Prostate gland (tissue), 2 donors: Measurements from ENCODE around the gene KRTAP10-10. TPM values are rescaled to one million over a fixed set of nuclear protein-coding genes. Genes with fewer than 3 reads are reported as not detected.
"Not testable (repeated sequence)": the region's sequence is repeated elsewhere in the genome, so short reads cannot be mapped to it uniquely, and the experiment has no call there.

ENCODE experiments used
- DNase-seq: peaks from one replicate; pipeline ENCODE4 v3.0.0-alpha.2; 2019; ENCODE audit warnings: low spot score
- H3K27ac ChIP-seq, 2 donors: fragments of 200-600 bp; sonication (generic); 2 replicates each; pipeline ENCODE4 v1.5.1; 2017 to 2019
- H3K27me3 ChIP-seq: fragments of 200-600 bp; sonication (generic); replicated peaks from 2 replicates; pipeline ENCODE4 v1.5.1; 2019; ENCODE audit not compliant: insufficient read depth
- H3K36me3 ChIP-seq, 2 donors: fragments of 200-600 bp; sonication (generic); 1 replicate in 1 of 2; 2 replicates in 1 of 2; pipeline versions ENCODE4 v1.5.1 to v1.8.1; 2017 to 2019
- H3K4me1 ChIP-seq: fragments of 200-600 bp; sonication (generic); replicated peaks from 2 replicates; pipeline ENCODE4 v1.5.1; 2019
- H3K4me3 ChIP-seq, 2 donors: fragments of 200-600 bp; sonication (generic); 2 replicates each; pipeline ENCODE4 v1.5.1; 2017 to 2019
- H3K9me3 ChIP-seq: fragments of 200-600 bp; sonication (generic); 2 replicates; pipeline ENCODE4 v1.5.1; 2017
- CTCF ChIP-seq, 4 experiments: fragments of 200-600 bp in 2 of 4; fragments of 450-650 bp in 2 of 4; sonication (generic) in 2 of 4; IDR thresholded peaks; 1 replicate in 3 of 4; 2 replicates in 1 of 4; pipeline ENCODE4 v1.5.1; 2016 to 2019; ENCODE audit warnings: antibody characterized with exemption in 4 of 4, mild to moderate bottlenecking in 2 of 4, moderate library complexity in 2 of 4
- POLR2A ChIP-seq: fragments of 450-650 bp; IDR thresholded peaks from one replicate; pipeline ENCODE4 v1.6.1; 2016; ENCODE audit warnings: antibody characterized with exemption, mild to moderate bottlenecking
- POLR2AphosphoS5 ChIP-seq: sonication (generic); formaldehyde crosslinking; IDR thresholded peaks from one replicate; pipeline ENCODE4 v1.6.1; 2017; ENCODE audit warnings: antibody characterized with exemption
- WGBS: methylation state at CpG from one replicate; pipeline ENCODE4 v1.1.5; 2018; 5-methylcytosine and 5-hydroxymethylcytosine counted together
- intact Hi-C: fragments of 100-400 bp; cut with DNase I; formaldehyde crosslinking; loops from one replicate; pipeline ENCODE4 v1.14.2; 2022
- total RNA-seq, 2 donors: library from RNA; depleted of rRNA; stranded (reverse); fragments of >200 nt; gene quantifications; one replicate each; pipeline ENCODE4 v1.1.0, GENCODE V29; 2016

The KRTAP10-10 gene
- total RNA-seq, 2 donors from 2014 or later = not detected

- intact Hi-C loops = no loop called here
- WGBS = 23% methylated on average over 1 of the region's 1 CpG
- H3K27me3 ChIP-seq = no peaks in the 10 kb centered on the region
- no peaks in the 10 kb centered on the region for H3K36me3 ChIP-seq
- H3K4me3 ChIP-seq = no peak overlapping the region
- H3K27ac ChIP-seq = no peak overlapping the region
- no peak for DNase-seq
- TF ChIP-seq POLR2A = no peak
- H3K4me1 ChIP-seq = no peaks in the 10 kb centered on the region
- no peaks in the 10 kb centered on the region for H3K9me3 ChIP-seq
Observed at GRCh38 chr21:44656868-44657267, 19.7 kb downstream of the KRTAP10-10 start.

- Histone ChIP-seq H3K27me3 (no peaks in the 10 kb centered on the region), H3K9me3 (no peaks in the 10 kb centered on the region), H3K4me3 (no peak within 1 kb of the TSS), H3K4me1 (no peaks in the 10 kb centered on the region), H3K36me3 (no peaks in the 10 kb centered on the region), H3K27ac (no peak within 1 kb of the TSS)
- intact Hi-C loops = no loop called here
- WGBS = 74% methylated on average over 26 of the region's 26 CpGs
- no peak for DNase-seq
- TF ChIP-seq POLR2AphosphoS5 (peak; percentile 15), POLR2A (no peak)
Observed at GRCh38 chr21:44657635-44658540, 20.7 kb downstream of the KRTAP10-10 start, which contains the start of gene KRTAP12-3. Gene KRTAP12-3, plus strand, starts transcription at chr21:44657932. Its CDS starts 48 bp downstream, at chr21:44657980.

- Histone ChIP-seq H3K27me3 (no peaks in the 10 kb centered on the region), H3K9me3 (no peaks in the 10 kb centered on the region), H3K4me3 (no peak overlapping the region), H3K4me1 (no peaks in the 10 kb centered on the region), H3K36me3 (no peaks in the 10 kb centered on the region), H3K27ac (no peak overlapping the region)
- intact Hi-C loops = no loop called here
- WGBS = 81% methylated on average over 5 of the region's 5 CpGs
- no peak for DNase-seq
- TF ChIP-seq POLR2AphosphoS5 = no peak
- TF ChIP-seq POLR2A = no peak
- TF ChIP-seq CTCF (IDR thresholded peaks at IDR 0.05) = no peak
Observed at GRCh38 chr21:44658541-44658910, 21.4 kb downstream of the KRTAP10-10 start.

- TF ChIP-seq CTCF (IDR thresholded peaks at IDR 0.05) (no peak), POLR2AphosphoS5 (no peak), POLR2A (no peak)
- intact Hi-C loops = no loop called here
- Histone ChIP-seq H3K4me1 (no peaks in the 10 kb centered on the region), H3K9me3 (no peaks in the 10 kb centered on the region), H3K27me3 (no peaks in the 10 kb centered on the region), H3K4me3 (no peak overlapping the region), H3K27ac (no peak overlapping the region), H3K36me3 (no peaks in the 10 kb centered on the region)
- 60% methylated on average over 11 of the region's 11 CpGs for WGBS
- no peak for DNase-seq
Observed at GRCh38 chr21:44658913-44659595, 21.9 kb downstream of the KRTAP10-10 start.

GRCh38 chr21:44661567-44661966, 24.4 kb downstream of the KRTAP10-10 start:
- H3K4me3 ChIP-seq, intact Hi-C loops, H3K4me1 ChIP-seq, H3K27me3 ChIP-seq, H3K27ac ChIP-seq, H3K36me3 ChIP-seq, H3K9me3 ChIP-seq, DNase-seq: not testable (repeated sequence)
- 63% methylated on average over 7 of the region's 7 CpGs for WGBS

- Histone ChIP-seq H3K4me1 (no peaks in the 10 kb centered on the region), H3K36me3 (no peaks in the 10 kb centered on the region), H3K4me3 (no peak overlapping the region), H3K27me3 (no peaks in the 10 kb centered on the region), H3K9me3 (no peaks in the 10 kb centered on the region), H3K27ac (no peak overlapping the region)
- WGBS = 82% methylated on average over 5 of the region's 5 CpGs
- no peak for DNase-seq
- TF ChIP-seq POLR2A (no peak), CTCF (IDR thresholded peaks at IDR 0.05) (no peak), POLR2AphosphoS5 (no peak)
- intact Hi-C loops = no loop called here
Observed at GRCh38 chr21:44664691-44665090, 27.5 kb downstream of the KRTAP10-10 start.
